ENCODE measurements around the gene SBF2.

The SBF2 gene

GRCh38 chr11:9876331-9876730, 417.7 kb downstream of the SBF2 start:
- DNase-seq: no peak

- DNase-seq: no peak
These were observed 418.2 kb downstream of the SBF2 start for GRCh38 chr11:9875862-9876261.

- DNase-seq: no peak
These were observed 418.6 kb downstream of the SBF2 start for GRCh38 chr11:9875399-9875798.

- DNase-seq: no peak
These were observed 419.6 kb downstream of the SBF2 start for GRCh38 chr11:9874466-9874865.

GRCh38 chr11:9868641-9869040, 425.4 kb downstream of the SBF2 start:
- DNase-seq: no peak

- no peak for DNase-seq
These were observed 431.0 kb downstream of the SBF2 start for GRCh38 chr11:9862981-9863380.

GRCh38 chr11:9861860-9862725, 431.9 kb downstream of the SBF2 start:
- no peak for DNase-seq

- no peak for DNase-seq
These were observed 434.3 kb downstream of the SBF2 start for GRCh38 chr11:9859554-9860305.

GRCh38 chr11:9858822-9859221, 435.2 kb downstream of the SBF2 start:
- DNase-seq: no peak

GRCh38 chr11:9858218-9858617, 435.8 kb downstream of the SBF2 start:
- no peak for DNase-seq

- DNase-seq: no peak
These were observed 438.3 kb downstream of the SBF2 start for GRCh38 chr11:9855579-9856287.

GRCh38 chr11:9853929-9854552, 440.0 kb downstream of the SBF2 start:
- no peak for DNase-seq

GRCh38 chr11:9852465-9852864, 441.6 kb downstream of the SBF2 start:
- no peak for DNase-seq

GRCh38 chr11:9851366-9851765, 442.7 kb downstream of the SBF2 start:
- no peak for DNase-seq

- no peak for DNase-seq
These were observed 443.7 kb downstream of the SBF2 start for GRCh38 chr11:9850224-9850895.

GRCh38 chr11:9849389-9849788, 444.6 kb downstream of the SBF2 start:
- DNase-seq: no peak

GRCh38 chr11:9847636-9848035, 446.4 kb downstream of the SBF2 start:
- no peak for DNase-seq

GRCh38 chr11:9842923-9843322, 451.1 kb downstream of the SBF2 start:
- no peak for DNase-seq

- no peak for DNase-seq
These were observed 453.5 kb downstream of the SBF2 start for GRCh38 chr11:9840460-9841004.

GRCh38 chr11:9839550-9839949, 454.5 kb downstream of the SBF2 start:
- no peak for DNase-seq

- no peak for DNase-seq
These were observed 455.1 kb downstream of the SBF2 start for GRCh38 chr11:9838961-9839360.

- no peak for DNase-seq
These were observed 455.8 kb downstream of the SBF2 start for GRCh38 chr11:9838229-9838628.

All from GOT3 (cell line).